Measurements from ENCODE around the gene BTC.
"Not testable (repeated sequence)": the region's sequence is repeated elsewhere in the genome, so short reads cannot be mapped to it uniquely, and the experiment has no call there.

Gene BTC, protein sequence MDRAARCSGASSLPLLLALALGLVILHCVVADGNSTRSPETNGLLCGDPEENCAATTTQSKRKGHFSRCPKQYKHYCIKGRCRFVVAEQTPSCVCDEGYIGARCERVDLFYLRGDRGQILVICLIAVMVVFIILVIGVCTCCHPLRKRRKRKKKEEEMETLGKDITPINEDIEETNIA

DNA sequence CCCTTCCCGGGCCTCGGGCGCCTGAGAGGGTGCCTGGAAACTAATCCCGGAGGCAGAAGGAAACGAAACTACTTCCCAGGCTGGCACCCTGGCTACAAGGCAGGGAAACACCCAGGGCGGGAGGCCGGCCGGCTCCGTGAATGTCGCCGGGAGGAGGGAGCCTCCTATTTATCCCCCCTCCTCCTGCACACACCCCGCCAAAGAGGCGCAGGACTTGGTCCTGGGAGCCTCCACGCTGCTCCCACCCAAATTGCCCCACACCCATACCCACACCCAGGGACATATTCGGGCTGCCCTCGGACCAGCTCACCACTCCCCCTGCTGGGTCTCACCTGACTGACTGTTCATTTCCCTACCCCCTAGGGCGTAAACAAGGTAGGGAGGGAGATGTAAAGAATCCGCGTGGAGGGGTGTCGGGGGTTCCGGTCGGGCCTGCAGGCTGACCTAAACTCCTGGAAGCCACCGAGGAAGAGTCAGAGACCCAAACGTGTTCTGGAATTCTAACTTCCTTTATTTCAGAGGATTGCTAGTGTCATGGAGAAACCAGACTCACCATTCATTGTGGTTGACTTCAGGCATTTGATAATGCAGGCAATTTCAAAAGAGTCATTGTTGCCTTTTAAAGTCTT lies at the start of gene BTC:
Gene BTC (minus strand): TSS at position 142 of the 629 bp plus-strand sequence. CDS start 198 bp downstream, outside the sequence.
- peak; percentile 41 for DNase-seq

DNA sequence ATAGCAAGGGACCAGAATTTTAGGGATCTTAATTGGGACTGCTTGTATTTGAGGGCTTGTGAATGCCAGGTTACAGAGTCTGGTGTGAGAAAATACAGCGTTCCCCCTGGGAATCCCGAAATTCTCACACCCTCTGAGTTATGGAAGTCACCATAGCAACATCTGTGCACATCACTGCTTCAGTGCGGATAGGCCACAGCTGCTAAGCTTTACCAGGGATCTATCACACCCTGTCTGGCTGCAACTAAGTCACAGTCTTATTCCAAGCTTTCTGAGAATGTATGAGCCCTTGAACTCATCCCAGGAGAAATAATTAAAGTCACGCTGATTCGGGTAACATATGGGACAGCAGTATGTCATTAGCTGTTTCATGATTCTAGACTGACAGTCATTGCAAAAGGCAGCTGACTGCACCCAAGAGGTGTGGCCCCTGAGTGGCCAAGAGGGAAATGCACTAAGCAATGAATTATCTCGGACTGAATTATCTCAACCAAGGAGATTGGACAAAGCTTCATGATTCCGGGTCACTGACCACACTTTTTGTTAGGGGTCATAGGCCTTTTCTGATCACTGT lies 46.7 kb upstream of the BTC start:
- DNase-seq: no peak

DNA sequence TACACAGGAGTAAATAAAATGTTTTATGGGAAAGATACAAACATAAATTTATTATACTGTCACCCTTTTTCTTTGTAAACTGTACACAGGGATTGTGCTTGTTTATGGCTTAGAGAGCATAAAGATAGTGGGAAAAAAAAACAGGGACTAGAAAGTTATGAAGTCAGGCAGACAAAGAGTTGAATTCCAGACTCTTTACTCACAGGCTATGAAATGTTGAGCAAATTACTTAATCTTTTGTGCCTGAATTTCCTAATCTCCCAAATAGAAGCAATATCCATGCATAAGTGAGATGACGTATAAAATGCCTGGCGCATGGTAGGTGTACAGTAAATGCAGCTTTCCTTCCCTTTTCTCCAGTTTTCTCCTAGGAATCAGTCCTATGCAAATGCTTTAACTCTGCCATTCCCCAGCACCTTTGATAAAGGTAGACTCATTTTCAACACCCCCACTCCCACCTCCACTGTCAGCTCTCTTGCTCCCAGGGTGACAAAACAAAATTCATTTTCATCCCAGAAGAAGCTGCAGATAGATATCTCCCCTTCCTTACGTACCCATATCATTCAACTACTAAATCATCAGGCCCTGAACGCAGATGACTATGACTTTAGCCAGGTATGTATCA lies 44.5 kb upstream of the BTC start:
- no peak for DNase-seq

DNA sequence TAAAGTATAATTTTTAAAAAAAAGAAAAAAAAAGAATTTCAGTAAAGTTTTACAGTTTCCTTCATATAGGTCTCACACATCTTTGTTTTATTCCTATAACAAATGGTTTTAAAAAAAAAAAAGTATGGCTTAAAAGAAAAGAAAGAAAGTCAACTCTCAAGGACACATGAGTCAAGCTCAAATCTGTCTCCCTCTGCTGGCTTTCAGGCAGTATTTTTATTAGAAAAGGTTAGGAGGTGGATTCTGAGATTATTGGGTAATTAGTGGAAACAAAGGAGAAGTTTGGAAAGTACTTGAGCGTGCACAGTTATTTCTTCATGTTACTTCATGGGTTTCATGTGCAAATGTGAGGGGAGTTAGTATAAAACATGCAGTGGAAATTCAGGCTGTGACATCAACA lies 36.6 kb upstream of the BTC start:
- DNase-seq: no peak

DNA sequence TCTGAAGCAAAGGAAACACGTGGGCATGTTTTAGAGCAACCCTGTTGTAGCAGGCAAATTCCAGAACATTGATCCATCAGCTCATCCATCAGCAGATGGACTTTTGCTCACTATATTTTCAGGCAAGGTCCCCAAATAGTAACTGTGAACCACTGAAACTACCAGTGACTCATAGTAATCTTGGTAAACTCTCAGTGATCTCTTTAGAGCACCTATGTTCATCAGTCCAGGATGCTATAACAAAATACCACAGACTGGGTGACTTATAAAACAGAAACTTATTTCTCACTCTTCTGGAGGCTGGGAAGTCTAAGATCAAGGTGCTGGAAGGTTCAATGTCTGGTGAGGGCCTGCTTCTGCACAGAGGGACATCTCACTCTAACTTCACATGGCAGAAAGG lies 28.9 kb upstream of the BTC start:
- no peak for DNase-seq

DNA sequence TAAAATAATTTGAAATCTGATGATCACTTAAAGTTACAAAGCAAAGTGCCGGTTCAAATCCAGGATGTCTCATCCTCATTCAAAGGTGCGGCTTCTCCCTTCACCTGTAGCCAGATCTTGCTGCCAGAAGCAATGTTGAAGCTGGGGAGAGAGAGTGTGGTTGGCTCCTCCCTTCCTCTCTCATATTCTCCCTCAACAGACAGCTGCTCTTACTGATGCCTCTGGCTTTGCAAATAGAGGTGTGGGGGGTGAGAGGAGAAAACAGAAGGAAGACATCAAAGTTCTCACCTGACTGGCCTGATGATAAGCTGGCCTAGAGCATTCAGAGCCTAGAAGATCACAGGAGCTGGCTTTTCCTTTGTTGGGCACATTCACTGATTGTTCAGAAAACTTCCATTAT lies 28.3 kb upstream of the BTC start:
- no peak for DNase-seq

DNA sequence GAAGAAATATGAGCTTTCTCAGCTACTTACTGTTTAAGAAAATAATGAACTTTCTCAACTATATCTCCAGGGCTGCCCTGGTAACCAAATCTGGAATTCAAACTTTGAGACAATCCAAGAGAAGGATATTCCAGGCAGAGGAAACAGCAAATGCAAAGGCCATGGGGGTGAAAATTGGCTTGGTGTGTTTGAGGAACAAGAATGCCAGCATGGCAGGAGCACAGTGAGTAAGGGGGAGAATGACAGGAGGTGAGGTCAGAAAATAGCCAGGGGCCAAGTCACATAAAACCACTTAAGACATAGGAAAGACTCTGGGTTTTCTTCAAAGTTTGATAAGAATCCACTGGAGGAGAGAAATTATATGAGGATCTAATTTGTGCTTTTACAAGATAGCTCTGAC lies 27.2 kb upstream of the BTC start:
- DNase-seq: no peak

DNA sequence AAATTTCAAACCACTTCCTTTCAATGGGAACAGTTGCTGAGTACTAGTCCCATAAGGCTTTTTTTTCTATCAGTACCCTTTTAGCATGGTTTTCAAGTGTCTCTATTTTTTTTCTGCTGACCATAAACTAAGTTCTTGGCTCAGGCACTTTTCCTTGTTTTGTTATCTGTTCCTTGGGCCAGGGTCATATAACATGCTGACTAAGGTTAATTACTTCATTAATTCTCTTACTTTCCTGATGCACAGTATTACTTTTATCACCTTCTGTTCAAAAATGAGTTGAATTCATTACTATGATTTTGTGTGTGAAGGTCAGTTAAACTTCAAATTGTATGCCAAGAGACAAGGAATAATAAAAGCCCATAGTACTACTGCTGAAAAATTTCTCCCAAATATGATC lies 19.7 kb upstream of the BTC start:
- no peak for DNase-seq

DNA sequence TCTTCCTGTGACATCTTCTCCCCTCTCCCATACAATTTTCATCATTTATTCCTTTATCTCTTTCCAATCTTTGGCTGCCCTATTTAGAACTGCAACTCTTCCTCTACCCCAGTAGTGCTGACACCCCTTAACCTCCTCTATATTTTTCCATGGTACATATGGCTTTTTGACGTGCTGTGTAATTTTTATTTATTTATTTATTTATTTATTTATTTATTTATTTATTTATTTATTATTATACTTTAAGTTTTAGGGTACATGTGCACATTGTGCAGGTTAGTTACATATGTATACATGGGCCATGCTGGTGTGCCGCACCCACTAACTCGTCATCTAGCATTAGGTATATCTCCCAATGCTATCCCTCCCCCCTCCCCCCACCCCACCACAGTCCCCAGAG lies 17.7 kb upstream of the BTC start:
- DNase-seq: not testable (repeated sequence)

DNA sequence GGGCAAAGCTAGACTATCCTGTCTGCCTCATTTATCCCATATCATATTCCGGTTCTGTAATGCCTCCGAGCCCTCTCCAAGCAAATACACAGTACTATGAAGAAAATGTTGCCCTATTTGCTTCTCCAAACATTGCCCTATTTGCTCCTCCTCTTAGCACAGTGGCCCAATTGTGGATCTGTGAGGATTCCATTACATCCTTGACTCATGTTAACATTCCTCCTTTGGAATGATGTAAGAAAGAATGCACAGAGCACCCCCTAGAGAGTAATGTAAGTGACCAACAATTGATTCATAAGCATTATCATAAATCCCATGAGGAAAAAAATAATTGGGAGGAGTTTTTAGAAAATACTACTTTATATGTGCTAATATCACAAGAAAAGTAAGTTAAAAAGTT lies 11.3 kb upstream of the BTC start:
- DNase-seq: no peak

DNA sequence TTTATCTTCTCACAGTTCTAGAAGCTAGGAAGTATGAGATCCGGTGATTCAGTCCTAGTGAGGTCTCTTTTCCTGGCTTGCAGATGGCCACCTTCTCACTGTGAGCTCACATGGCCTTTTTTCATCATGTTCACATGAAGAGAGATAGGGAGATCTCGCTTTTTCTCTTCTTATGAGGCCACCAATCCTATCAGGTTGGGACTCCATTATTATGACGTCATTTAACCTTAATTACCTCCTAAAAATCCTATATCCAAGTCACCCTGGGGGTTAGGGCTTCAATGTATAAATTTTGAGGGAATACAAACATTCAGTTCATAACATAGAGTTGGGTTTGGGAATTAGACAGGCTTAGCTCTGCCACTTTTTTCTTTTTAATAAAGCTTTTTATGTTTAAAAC lies 6.0 kb upstream of the BTC start:
- DNase-seq: no peak

DNA sequence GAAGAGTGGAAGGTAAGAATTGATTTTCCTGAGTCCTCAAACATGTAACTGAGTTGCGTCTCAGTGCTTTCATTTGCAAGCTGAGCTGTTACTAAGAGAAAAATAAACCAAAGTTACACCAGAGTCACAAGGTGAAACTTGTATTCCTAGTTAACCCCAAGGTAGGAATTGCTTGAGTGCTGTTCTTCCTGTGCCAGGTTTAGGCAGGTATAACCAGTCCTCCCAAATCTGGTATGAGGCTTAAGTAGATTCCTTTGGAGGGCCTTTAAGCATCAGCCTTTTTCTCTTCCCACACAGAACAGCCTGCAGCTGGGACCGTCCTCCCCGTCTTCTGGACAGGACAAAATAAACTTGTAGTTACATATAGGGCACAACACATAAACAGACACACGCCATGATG lies 2.3 kb upstream of the BTC start:
- no peak for DNase-seq

DNA sequence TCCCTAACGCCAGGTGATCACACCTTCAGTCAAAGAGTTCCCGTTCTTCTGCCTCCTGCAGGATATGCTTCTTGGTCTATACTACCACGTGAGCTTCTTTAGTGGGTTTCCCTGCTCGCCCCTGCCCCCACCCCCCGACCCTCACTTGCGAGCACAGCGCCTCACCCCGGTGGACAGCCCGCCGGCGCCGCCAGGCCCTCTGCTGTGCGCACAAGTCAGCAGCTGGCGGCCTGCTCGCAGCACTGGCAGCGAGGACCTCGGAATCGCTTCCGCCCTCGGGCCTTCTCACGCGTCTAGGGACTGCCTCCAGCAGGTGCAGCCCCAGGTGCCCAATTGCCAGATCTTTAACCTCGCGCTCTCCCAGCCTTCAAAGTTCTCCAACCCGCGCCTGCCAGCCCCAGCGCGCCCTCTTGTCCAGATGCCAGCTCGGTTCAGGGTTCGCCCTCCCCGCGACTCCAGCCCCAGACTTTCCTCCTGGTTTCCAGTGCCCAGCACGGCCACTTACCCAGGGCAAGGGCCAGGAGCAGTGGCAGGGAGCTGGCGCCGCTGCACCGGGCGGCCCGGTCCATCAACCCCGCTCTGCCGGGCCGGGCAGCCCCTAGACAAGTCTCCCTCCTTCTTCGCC lies 454 bp downstream of the BTC start:
- peak; percentile 83 for DNase-seq

DNA sequence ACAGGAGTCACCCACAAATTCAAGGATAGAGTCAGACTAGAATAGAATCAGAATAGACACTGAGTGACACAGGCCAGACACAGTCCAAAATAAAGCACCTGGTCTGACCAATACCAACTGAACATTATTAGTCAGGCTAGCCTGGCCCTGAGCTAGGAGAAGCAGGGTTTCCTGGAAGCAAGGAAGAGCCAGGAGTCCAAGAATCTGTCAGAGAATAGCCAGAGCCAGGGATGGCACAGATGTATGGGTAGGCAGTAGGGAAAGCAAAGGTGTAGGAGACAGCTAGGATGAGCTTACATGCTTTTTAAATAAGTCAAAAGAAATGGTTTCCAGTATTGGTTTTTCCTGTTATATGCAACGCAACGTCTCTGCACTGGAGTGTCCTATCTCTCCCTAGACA lies 3.7 kb downstream of the BTC start:
- DNase-seq: no peak

DNA sequence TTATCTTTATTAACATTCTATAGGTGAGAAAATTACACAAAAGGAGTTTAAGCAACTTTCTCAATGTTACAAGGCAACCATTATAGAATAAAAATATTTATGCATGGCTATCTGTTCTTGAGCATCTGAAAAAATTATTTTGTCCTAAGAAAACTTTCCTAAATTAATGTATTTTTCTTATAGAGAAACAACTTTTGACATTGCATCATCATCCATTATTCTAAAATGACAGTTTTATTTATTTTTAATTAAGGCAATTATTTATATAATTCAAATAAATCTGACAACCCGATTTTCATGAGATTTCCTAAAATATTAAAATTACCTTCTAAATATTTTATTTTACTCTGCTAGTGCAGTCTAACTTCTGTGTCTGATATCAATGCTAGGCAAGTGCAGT lies 4.8 kb downstream of the BTC start:
- no peak for DNase-seq

DNA sequence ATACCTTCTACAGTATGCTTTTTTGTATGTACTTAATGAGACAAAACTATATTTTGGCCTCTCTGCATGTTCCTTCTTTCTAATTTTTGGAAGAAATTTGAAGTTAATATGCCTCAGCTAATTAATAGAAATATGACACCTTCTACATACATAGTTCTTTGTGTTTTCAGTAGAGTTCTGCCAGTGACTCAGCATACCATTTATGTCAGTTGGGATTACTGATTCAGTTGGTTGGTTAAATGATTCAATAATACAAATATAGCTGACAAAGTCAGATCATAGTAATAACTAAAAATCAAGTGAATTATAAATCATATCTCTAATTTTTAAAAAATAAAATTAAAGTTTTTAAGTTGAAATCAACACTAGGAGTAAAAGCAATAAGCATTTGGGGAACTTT lies 16.8 kb downstream of the BTC start:
- no peak for DNase-seq

DNA sequence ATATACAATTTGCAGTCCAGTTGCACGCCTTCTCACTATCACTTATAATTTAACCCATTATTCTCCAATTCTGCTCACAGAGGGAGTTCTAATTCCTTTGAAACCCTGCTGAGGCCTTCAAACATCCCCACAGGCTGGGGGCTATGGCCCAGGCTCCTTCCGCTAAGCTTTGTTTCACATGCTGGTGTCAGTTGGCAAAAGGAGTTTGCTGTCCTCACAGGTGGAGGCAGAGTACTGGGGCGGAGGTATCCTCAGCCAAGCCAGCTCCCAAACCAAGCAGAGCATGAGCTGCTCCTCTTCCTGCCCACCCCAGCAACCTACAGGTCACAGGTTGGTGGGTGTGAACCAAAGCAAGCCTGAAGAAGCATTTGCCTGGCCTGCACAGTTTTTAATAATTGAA lies 21.5 kb downstream of the BTC start:
- no peak for DNase-seq

DNA sequence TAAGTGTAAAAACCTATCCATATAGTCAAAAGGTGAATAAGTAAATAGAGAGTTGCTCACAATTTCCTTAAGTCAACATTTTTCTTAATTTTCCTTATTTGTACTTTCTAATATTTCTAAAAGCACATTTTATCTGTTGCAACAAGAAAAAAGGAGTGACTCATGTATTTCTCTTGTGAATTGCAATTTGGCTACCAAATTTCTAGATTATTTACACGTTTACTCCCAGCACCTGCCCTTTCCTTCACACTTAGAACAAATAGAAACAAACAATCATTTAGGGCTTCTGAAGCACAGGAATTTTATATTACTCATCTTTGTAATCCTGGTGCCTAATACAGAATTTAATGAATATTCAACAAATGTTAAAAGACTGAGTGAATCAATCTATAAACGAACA lies 22.2 kb downstream of the BTC start:
- DNase-seq: no peak

DNA sequence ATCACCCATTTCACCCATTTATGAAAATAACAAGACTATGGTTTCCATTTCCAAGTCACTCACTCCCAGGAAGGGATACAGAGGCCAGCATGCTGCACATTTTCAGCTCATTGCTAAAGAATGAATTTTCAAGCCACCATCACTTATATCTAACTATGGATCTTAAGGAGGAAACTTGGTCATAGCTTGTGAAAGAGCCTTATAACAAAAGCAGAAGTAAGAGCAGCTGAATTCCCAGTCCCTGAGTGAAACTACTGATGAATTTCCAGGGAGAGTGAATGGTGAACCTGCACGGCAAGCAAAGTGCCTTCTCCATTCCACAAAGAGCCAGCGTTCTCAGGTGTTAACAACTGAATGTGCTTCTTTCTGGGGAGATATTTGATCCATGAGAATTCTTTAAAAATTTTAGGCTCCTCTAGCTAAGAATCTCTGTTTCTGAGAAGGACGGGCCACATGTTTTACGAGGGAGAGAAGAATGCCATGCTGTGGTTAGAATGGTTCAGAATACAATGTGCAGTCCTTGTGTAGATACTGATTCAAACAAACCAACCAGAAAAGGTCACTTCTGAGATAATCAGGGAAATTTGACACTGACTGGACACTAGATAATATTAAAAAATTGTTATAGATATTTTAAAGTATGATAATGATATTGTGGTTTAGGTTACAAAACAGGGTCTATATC lies 24.0 kb downstream of the BTC start:
- DNase-seq: no peak

DNA sequence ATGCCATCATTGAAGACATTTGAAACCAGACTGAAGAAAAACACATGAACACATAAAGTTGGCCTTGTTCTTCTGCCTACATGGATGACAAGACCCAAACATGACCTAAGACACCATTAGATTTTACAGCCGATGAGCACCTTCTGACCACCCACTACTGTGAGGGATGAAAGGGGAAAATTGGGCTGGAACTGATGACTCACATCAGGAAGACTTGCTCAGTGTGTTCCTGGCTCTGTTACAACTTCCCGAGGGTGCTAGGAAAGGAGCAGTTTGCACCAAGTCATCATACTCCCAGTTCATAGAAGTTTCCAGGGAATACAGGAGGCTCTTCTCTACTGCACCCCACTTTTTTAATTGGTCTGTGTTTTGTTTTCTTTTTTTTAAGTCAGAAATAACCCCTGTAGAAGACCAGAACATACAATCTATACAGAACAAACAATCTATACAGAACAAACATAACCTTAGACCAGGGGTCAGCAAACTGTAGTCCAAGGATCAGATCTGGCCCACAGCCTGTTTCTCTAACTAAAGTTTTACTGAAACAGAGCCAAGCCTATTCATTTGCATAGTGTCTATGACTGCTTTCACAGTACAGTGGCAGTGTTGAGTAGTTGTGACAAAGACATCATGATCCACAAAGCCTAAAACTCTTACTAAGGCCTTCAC lies 25.3 kb downstream of the BTC start:
- no peak for DNase-seq

DNA sequence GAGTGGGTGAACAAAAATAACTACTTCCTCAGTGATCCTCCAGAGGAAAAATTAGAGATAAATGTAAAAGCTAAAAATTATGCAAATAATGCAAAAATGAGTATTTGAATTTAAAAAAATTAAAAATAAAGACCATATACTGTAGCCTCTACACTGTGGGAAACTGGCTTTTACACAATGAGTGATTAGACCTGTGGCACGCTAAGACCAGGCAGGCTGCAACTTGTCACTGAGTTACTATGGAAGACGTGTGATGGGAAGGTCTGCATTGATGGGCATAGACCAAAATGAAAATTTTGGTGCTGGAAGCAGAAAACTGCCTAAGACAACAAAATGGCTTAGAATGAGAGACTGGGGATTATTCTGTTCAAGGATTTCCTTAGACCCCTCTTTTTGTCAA lies 30.2 kb downstream of the BTC start:
- no peak for DNase-seq

DNA sequence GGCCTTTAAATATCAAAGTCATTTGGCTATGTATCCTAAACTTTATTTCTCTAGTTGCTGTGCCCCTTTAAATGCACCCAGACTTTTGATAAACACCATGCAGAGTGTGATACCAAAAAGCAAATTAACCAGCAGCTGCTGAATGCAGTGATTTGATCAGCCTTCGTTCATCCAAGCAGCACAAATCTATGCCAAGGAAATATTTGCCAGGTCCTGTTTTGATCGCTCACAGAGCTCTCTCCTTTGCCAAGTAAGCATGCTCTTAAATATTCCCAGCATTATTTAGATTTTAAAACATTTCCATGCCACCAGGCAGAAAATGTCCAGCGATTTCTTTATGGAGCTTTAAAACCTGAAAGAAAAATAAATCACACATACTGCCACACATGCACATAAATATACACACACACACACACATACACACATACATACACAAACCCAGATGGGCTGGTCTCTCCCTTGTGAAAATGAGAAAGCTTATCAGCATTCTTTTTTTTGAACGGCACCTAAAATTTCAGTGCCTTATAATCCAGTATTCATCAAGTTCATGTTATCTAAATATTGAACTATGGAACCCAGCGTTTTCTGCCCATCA lies 35.7 kb downstream of the BTC start:
- no peak for DNase-seq

All from DMS79 (cell line).